SK-N-SH (cell line): Measurements from ENCODE around the gene CBLIF. TPM values are rescaled to one million over a fixed set of nuclear protein-coding genes. Genes with fewer than 3 reads are reported as not detected.

Source experiments
- CTCF ChIA-PET: fragments of 300-600, 350-600 bp; formaldehyde crosslinking; extraction: SDS; loops from one replicate; lab custom pipeline; 2021; lab: Yijun Ruan, JAX
- POLR2A ChIA-PET: fragments of 350-600 bp; sonication (Branson Sonifier 250); formaldehyde crosslinking; extraction: SDS; loops from one replicate; lab custom pipeline; 2020; ENCODE audit warnings: antibody characterized with exemption, inconsistent platforms; lab: Yijun Ruan, JAX
- DNase-seq: peaks from one replicate; pipeline ENCODE4 v3.0.0; 2012
- H2AFZ ChIP-seq: fragments of 200-600 bp; sonication (generic); 2 replicates; pipeline ENCODE4 v1.8.1; 2016; ENCODE audit warnings: antibody characterized with exemption, mild to moderate bottlenecking, low read depth
- H3F3A ChIP-seq: fragments of 200-600 bp; sonication (generic); replicated peaks from 2 replicates; pipeline ENCODE3; 2016; ENCODE audit warnings: antibody characterized with exemption, mild to moderate bottlenecking; ENCODE audit not compliant: insufficient read depth
- H3K27ac ChIP-seq, 2 experiments: fragments of 200-500 bp in 1 of 2; fragments of 200-600 bp in 1 of 2; sonication (Bioruptor generic) in 1 of 2; sonication (generic), shearing (Covaris generic) in 1 of 2; 2 replicates each; pipeline versions ENCODE4 v1.5.1 to v1.6.1; 2014 to 2016; ENCODE audit warnings: low read depth in 2 of 2, inconsistent platforms in 1 of 2, low read length in 1 of 2, mild to moderate bottlenecking in 1 of 2, mixed read lengths in 1 of 2
- H3K27me3 ChIP-seq: fragments of 200-600 bp; sonication (generic), shearing (Covaris generic); 2 replicates; pipeline ENCODE4 v1.6.1; 2016; ENCODE audit warnings: mixed run types; ENCODE audit not compliant: insufficient read depth
- H3K36me3 ChIP-seq, 2 experiments: fragments of 200-500 bp in 1 of 2; fragments of 200-600 bp in 1 of 2; sonication (Bioruptor generic) in 1 of 2; sonication (generic) in 1 of 2; replicated peaks in 1 of 2; 2 replicates each; pipeline versions ENCODE3 to v1.5.1; 2014 to 2016; ENCODE audit warnings: low read length in 1 of 2, mild to moderate bottlenecking in 1 of 2; ENCODE audit not compliant: insufficient read depth in 2 of 2, control insufficient read depth in 1 of 2
- H3K4me1 ChIP-seq, 2 experiments: fragments of 200-500 bp in 1 of 2; fragments of 200-600 bp in 1 of 2; sonication (Bioruptor generic) in 1 of 2; sonication (generic), shearing (Covaris generic) in 1 of 2; 2 replicates each; pipeline versions ENCODE4 v1.5.1 to v1.6.1; 2014 to 2016; ENCODE audit warnings: low read depth in 1 of 2, low read length in 1 of 2, mixed run types in 1 of 2; ENCODE audit not compliant: insufficient read depth in 2 of 2, control insufficient read depth in 1 of 2
- H3K4me2 ChIP-seq: fragments of 200-600 bp; sonication (generic), shearing (Covaris generic); 2 replicates; pipeline ENCODE4 v1.6.1; 2017; ENCODE audit warnings: mixed run types
- H3K4me3 ChIP-seq, 2 experiments: fragments of 200-500 bp in 1 of 2; fragments of 200-600 bp in 1 of 2; sonication (Bioruptor generic) in 1 of 2; sonication (generic), shearing (Covaris generic) in 1 of 2; 2 replicates each; pipeline versions ENCODE4 v1.5.1 to v1.8.1; 2014 to 2016; ENCODE audit warnings: low read depth in 2 of 2, inconsistent platforms in 1 of 2, low read length in 1 of 2, mild to moderate bottlenecking in 1 of 2, mixed read lengths in 1 of 2, moderate library complexity in 1 of 2
- H3K79me2 ChIP-seq: fragments of 200-600 bp; sonication (generic); 2 replicates; pipeline ENCODE4 v1.8.1; 2017; ENCODE audit warnings: mild to moderate bottlenecking; ENCODE audit not compliant: insufficient read depth
- H3K9ac ChIP-seq: fragments of 200-600 bp; sonication (generic); 2 replicates; pipeline ENCODE4 v1.6.1; 2017; ENCODE audit warnings: mixed run types
- H3K9me2 ChIP-seq: fragments of 200-600 bp; sonication (generic); 2 replicates; pipeline ENCODE4 v1.6.1; 2017; ENCODE audit warnings: mixed run types
- H3K9me3 ChIP-seq: fragments of 200-600 bp; sonication (generic); 2 replicates; pipeline ENCODE4 v1.6.1; 2017; ENCODE audit warnings: mixed run types, mild to moderate bottlenecking, moderate library complexity
- H4K20me1 ChIP-seq: fragments of 200-600 bp; sonication (generic); 2 replicates; pipeline ENCODE4 v1.6.1; 2017; ENCODE audit warnings: mild to moderate bottlenecking, mixed run types; ENCODE audit not compliant: insufficient read depth
- EZH2phosphoT487 ChIP-seq: fragments of 200-600 bp; sonication (generic); IDR thresholded peaks from 2 replicates; pipeline ENCODE4 v1.6.1; 2017; ENCODE audit warnings: low read depth, mixed run types, mild to moderate bottlenecking, antibody characterized with exemption, moderate library complexity, borderline replicate concordance
- FOSL2 ChIP-seq: IDR thresholded peaks from 2 replicates; pipeline ENCODE4 v1.4.0; 2012; ENCODE audit warnings: low read depth, mild to moderate bottlenecking, moderate library complexity, borderline replicate concordance
- FOXJ3 ChIP-seq: sonication (generic); formaldehyde crosslinking; IDR thresholded peaks from 2 replicates; pipeline ENCODE4 v1.5.1; 2020; ENCODE audit warnings: mild to moderate bottlenecking, missing genetic modification reagents
- GABPA ChIP-seq: IDR thresholded peaks from 2 replicates; pipeline ENCODE4 v1.4.0; 2012; ENCODE audit warnings: low read depth, mild to moderate bottlenecking
- GATA2 ChIP-seq: sonication (generic); formaldehyde crosslinking; IDR thresholded peaks from 2 replicates; pipeline ENCODE4 v1.5.0; 2020; ENCODE audit warnings: mild to moderate bottlenecking, missing genetic modification reagents
- MAX ChIP-seq: IDR thresholded peaks from 2 replicates; pipeline ENCODE4 v1.4.0; 2012; ENCODE audit warnings: low read depth
- MXI1 ChIP-seq: IDR thresholded peaks from 2 replicates; pipeline ENCODE4 v1.6.1; 2012; ENCODE audit warnings: mild to moderate bottlenecking, low read depth, low read length, improper control_type of control experiment
- NFIC ChIP-seq: IDR thresholded peaks from 2 replicates; pipeline ENCODE4 v1.4.0; 2012; ENCODE audit warnings: borderline replicate concordance
- NRF1 ChIP-seq: IDR thresholded peaks from 2 replicates; pipeline ENCODE4 v1.6.1; 2012; ENCODE audit warnings: low read depth, mild to moderate bottlenecking, low read length
- PBX3 ChIP-seq: IDR thresholded peaks from 2 replicates; pipeline ENCODE4; 2012
- POLR2AphosphoS5 ChIP-seq: IDR thresholded peaks from 2 replicates; pipeline ENCODE4 v1.6.1; 2012; ENCODE audit warnings: low read depth, low read length
- RAD21 ChIP-seq: IDR thresholded peaks from 2 replicates; pipeline ENCODE4 v1.6.1; 2012; ENCODE audit warnings: mild to moderate bottlenecking, low read length
- RCOR1 ChIP-seq: fragments of 150-350 bp; IDR thresholded peaks from 2 replicates; pipeline ENCODE4 v1.6.1; 2017; ENCODE audit warnings: antibody characterized with exemption, low read length
- RXRA ChIP-seq: IDR thresholded peaks from 2 replicates; pipeline ENCODE4 v1.4.0; 2012; ENCODE audit warnings: low read depth, mild to moderate bottlenecking, borderline replicate concordance
- SIN3A ChIP-seq: IDR thresholded peaks from 2 replicates; pipeline ENCODE4 v1.6.1; 2012; ENCODE audit warnings: low read depth, mild to moderate bottlenecking, low read length, moderate library complexity, borderline replicate concordance
- TAF1 ChIP-seq: IDR thresholded peaks from 2 replicates; pipeline ENCODE4 v1.6.1; 2012; ENCODE audit warnings: low read depth, mild to moderate bottlenecking, low read length, moderate library complexity, borderline replicate concordance
- TCF12 ChIP-seq: IDR thresholded peaks from 2 replicates; pipeline ENCODE4 v1.4.0; 2012
- TEAD4 ChIP-seq: IDR thresholded peaks from 2 replicates; pipeline ENCODE4 v1.4.0; 2012; ENCODE audit warnings: mild to moderate bottlenecking, borderline replicate concordance; ENCODE audit not compliant: insufficient read depth
- ZBTB33 ChIP-seq: IDR thresholded peaks from 2 replicates; pipeline ENCODE4 v1.4.0; 2012; ENCODE audit warnings: low read depth, borderline replicate concordance
- WGBS: methylation state at CpG from one replicate; pipeline ENCODE4 v1.1.6; 2017; ENCODE audit warnings: low lambda C conversion rate; 5-methylcytosine and 5-hydroxymethylcytosine counted together
- polyA plus RNA-seq, 3 experiments: library from polyadenylated mRNA; depleted of rRNA; stranded (reverse); fragments of >200 nt; gene quantifications; 2 replicates each; pipeline ENCODE4 v1.2.3, GENCODE V29; 2012

Gene CBLIF
- polyA plus RNA-seq, 1 of the 3 experiments (the other 2 are of a cell fraction) = not detected

GRCh38 chr11:59879567-59879966 is 34.3 kb upstream of the CBLIF start:
- TF ChIP-seq NFIC = no peak
- TF ChIP-seq GATA2 = peak; percentile 39; the same call in 1 of the 2 replicates
- TF ChIP-seq FOXJ3 (CRISPR knock-in tag) = no peak
- no peak for TF ChIP-seq TCF12
- TF ChIP-seq RAD21 = no peak
- Histone ChIP-seq H3K9ac (no peak overlapping the region), H3K27me3 (0 out of 2 replicates have a peak, but pooled peaks cover 6% of the 10 kb centered on the region), H3K4me3 (no peak overlapping the region), H3K4me1 (peaks cover 0 to 2% of the 10 kb centered on the region in 2 experiments; a peak in 1 of 4 replicates), H2AFZ (no peak overlapping the region), H3K36me3 (no peaks in the 10 kb centered on the region), H3K27ac (no peak overlapping the region), H3F3A (no peaks in the 10 kb centered on the region), H3K79me2 (no peaks in the 10 kb centered on the region), H4K20me1 (no peaks in the 10 kb centered on the region), H3K4me2 (no peak overlapping the region), H3K9me2 (no peaks in the 10 kb centered on the region), H3K9me3 (no peaks in the 10 kb centered on the region)
- DNase-seq = no peak
- ChIA-PET POLR2A (no interaction called here), CTCF (interaction anchor here (1.0 to 1.2 kb wide), 2 partner anchors 14 to 18 kb away, joined by 3 to 4 read pairs; partner anchors contain the start of gene TCN1)
- WGBS = 8% methylated on average over 1 of the region's 1 CpG

GRCh38 chr11:59878575-59878974 is 33.3 kb upstream of the CBLIF start, which contains the start of gene OOSP3:
OOSP3 (plus strand) TSS chr11:59878782; CDS start chr11:59878809, 27 bp downstream.
- Histone ChIP-seq H3K4me3 (no peak within 1 kb of the TSS), H3K36me3 (no peaks in the 10 kb centered on the region), H3K27me3 (0 out of 2 replicates have a peak, but pooled peaks cover 6% of the 10 kb centered on the region), H3K4me1 (peaks cover 0 to 2% of the 10 kb centered on the region in 2 experiments; a peak in 1 of 4 replicates), H3K9ac (no peak within 1 kb of the TSS), H4K20me1 (no peaks in the 10 kb centered on the region), H2AFZ (no peak within 1 kb of the TSS), H3K79me2 (no peaks in the 10 kb centered on the region), H3K4me2 (no peak within 1 kb of the TSS), H3K9me2 (no peaks in the 10 kb centered on the region), H3K9me3 (no peaks in the 10 kb centered on the region), H3K27ac (no peak within 1 kb of the TSS), H3F3A (no peaks in the 10 kb centered on the region)
- no peak for DNase-seq
- 31% methylated on average over 5 of the region's 5 CpGs for WGBS
- CTCF ChIA-PET = no interaction called here
- POLR2A ChIA-PET = no interaction called here
- TF ChIP-seq TEAD4 = no peak
- TF ChIP-seq FOXJ3 (CRISPR knock-in tag) = no peak
- TF ChIP-seq FOSL2 = no peak
- TF ChIP-seq EZH2phosphoT487 = no peak
- no peak for TF ChIP-seq GABPA
- no peak for TF ChIP-seq SIN3A
- no peak for TF ChIP-seq RXRA
- no peak for TF ChIP-seq RCOR1

- Histone ChIP-seq H3K79me2 (no peaks in the 10 kb centered on the region), H3K9me3 (no peaks in the 10 kb centered on the region), H3K27ac (no peak overlapping the region), H3K4me1 (peaks cover 0 to 2% of the 10 kb centered on the region in 2 experiments; a peak in 1 of 4 replicates), H4K20me1 (no peaks in the 10 kb centered on the region), H3K36me3 (no peaks in the 10 kb centered on the region), H3K9ac (no peak overlapping the region), H3K4me3 (no peak overlapping the region), H3K9me2 (no peaks in the 10 kb centered on the region), H3K4me2 (no peak overlapping the region), H2AFZ (no peak overlapping the region), H3F3A (no peaks in the 10 kb centered on the region), H3K27me3 (0 out of 2 replicates have a peak, but pooled peaks cover 6% of the 10 kb centered on the region)
- ChIA-PET CTCF (no interaction called here), POLR2A (no interaction called here)
- no peak for DNase-seq
- TF ChIP-seq RCOR1 (no peak), GABPA (no peak), FOSL2 (no peak), TAF1 (no peak), PBX3 (no peak), RAD21 (no peak), MAX (no peak), ZBTB33 (no peak), GATA2 (no peak), MXI1 (no peak), POLR2AphosphoS5 (no peak), NRF1 (no peak)
Observed at GRCh38 chr11:59877784-59878183, 32.5 kb upstream of the CBLIF start.
